T-cell (primary cell): ENCODE data around the gene COL1A2. TPM values are rescaled to one million over a fixed set of nuclear protein-coding genes. Genes with fewer than 3 reads are reported as not detected.
A peak's percentile ranks its signal among the peaks of the same experiment; 100 is the strongest.

Experiments
- ATAC-seq, 4 experiments: fragments of 200-7000 bp in 3 of 4; fragments of 150-1000 bp in 1 of 4; cut with Tn5 transposase; replicated peaks in 1 of 4; 1 replicate in 3 of 4; 2 replicates in 1 of 4; pipeline ENCODE4 v1.10.0; 2021; ENCODE audit warnings: moderate library complexity in 3 of 4, mild to moderate bottlenecking in 2 of 4, moderate number of reproducible peaks in 1 of 4
- CTCF ChIA-PET, 2 donors: fragments of 300-600 bp; sonication (Branson Sonifier 250); formaldehyde crosslinking; loops; one replicate each; lab custom pipeline; 2022; ENCODE audit warnings: antibody characterized with exemption in 2 of 2; lab: Charles Lee
- POLR2A ChIA-PET, 2 donors: fragments of 300-600 bp; sonication (Branson Sonifier 250); formaldehyde crosslinking; loops; one replicate each; lab custom pipeline; 2022; ENCODE audit warnings: antibody characterized with exemption in 2 of 2; lab: Charles Lee
- DNase-seq, 35 experiments: peaks; one replicate each; pipeline versions ENCODE4 v3.0.0 to v3.0.0-alpha.2; 2013 to 2023
- H3K27ac ChIP-seq: one replicate; pipeline ENCODE4 v1.5.1; 2013; ENCODE audit warnings: low read length
- H3K27me3 ChIP-seq, 2 experiments: replicated peaks in 1 of 2; 1 replicate in 1 of 2; 2 replicates in 1 of 2; pipeline versions ENCODE4 v1.6.1 to v1.7.0; 2013; ENCODE audit warnings: low read length in 1 of 2, mixed read lengths in 1 of 2; ENCODE audit not compliant: control insufficient read depth in 2 of 2, insufficient read depth in 2 of 2; ENCODE audit errors: extremely low read depth in 1 of 2
- H3K36me3 ChIP-seq, 2 donors: 1 replicate in 1 of 2; 2 replicates in 1 of 2; pipeline versions ENCODE4 v1.6.1 to v1.7.0; 2013; ENCODE audit warnings: low read length in 1 of 2; ENCODE audit not compliant: control insufficient read depth in 2 of 2, insufficient read depth in 1 of 2; ENCODE audit errors: extremely low read depth in 1 of 2
- H3K4me1 ChIP-seq, 2 experiments: 1 replicate in 1 of 2; 2 replicates in 1 of 2; pipeline versions ENCODE4 v1.6.1 to v1.7.0; 2013; ENCODE audit warnings: low read length in 2 of 2, mixed read lengths in 1 of 2; ENCODE audit not compliant: insufficient read depth in 2 of 2, control insufficient read depth in 1 of 2; ENCODE audit errors: extremely low read depth in 1 of 2
- H3K4me3 ChIP-seq, 2 donors: 1 replicate in 1 of 2; 2 replicates in 1 of 2; pipeline versions ENCODE4 v1.5.1 to v1.7.0; 2013; ENCODE audit warnings: mild to moderate bottlenecking in 2 of 2, low read length in 1 of 2, moderate library complexity in 1 of 2; ENCODE audit not compliant: control insufficient read depth in 1 of 2; ENCODE audit errors: extremely low read depth in 1 of 2
- H3K9me3 ChIP-seq: 2 replicates; pipeline ENCODE4 v1.7.0; 2013
- H3K27ac Mint-ChIP-seq, 2 donors: one replicate each; pipeline ENCODE4 v1.8.0; 2020 to 2021; ENCODE audit warnings: mild to moderate bottlenecking in 2 of 2, mixed read lengths in 2 of 2
- H3K27me3 Mint-ChIP-seq, 2 donors: one replicate each; pipeline ENCODE4 v1.8.0; 2021 to 2022; ENCODE audit warnings: mixed read lengths in 2 of 2
- H3K36me3 Mint-ChIP-seq: one replicate; pipeline ENCODE4 v1.8.0; 2021; ENCODE audit warnings: mixed read lengths
- H3K4me1 Mint-ChIP-seq, 3 donors: one replicate each; pipeline ENCODE4 v1.8.0; 2020 to 2022; ENCODE audit warnings: mixed read lengths in 3 of 3, mild to moderate bottlenecking in 1 of 3
- H3K4me3 Mint-ChIP-seq, 3 donors: one replicate each; pipeline ENCODE4 v1.8.0; 2020 to 2022; ENCODE audit warnings: mild to moderate bottlenecking in 3 of 3, mixed read lengths in 3 of 3, moderate library complexity in 3 of 3
- H3K9me3 Mint-ChIP-seq, 3 donors: one replicate each; pipeline ENCODE4 v1.8.0; 2020 to 2022; ENCODE audit warnings: mixed read lengths in 3 of 3
- WGBS: methylation state at CpG from one replicate; pipeline ENCODE4 v1.1.5; 2013; ENCODE audit warnings: missing lambda C conversion rate; ENCODE audit not compliant: insufficient coverage; 5-methylcytosine and 5-hydroxymethylcytosine counted together
- total RNA-seq, 35 experiments: library from RNA in 6 of 35; stranded (reverse) in 6 of 35; fragments of 120-200 nt in 1 of 35; gene quantifications; one replicate each; pipeline versions ENCODE4 v1.2.1 to v1.2.4 and lab custom pipeline; 2013 to 2026

COL1A2 gene
- total RNA-seq (1 to 10 TPM in 3 of 5 donors, not detected in 2; 2.5 to 4.7 (median 3.1) TPM), total RNA-seq (lab: John Stamatoyannopoulos, UW) (0 to 0.32 (median 0) reads per million in 29 experiments)
- total RNA-seq (2013): 2.6 TPM

DNA sequence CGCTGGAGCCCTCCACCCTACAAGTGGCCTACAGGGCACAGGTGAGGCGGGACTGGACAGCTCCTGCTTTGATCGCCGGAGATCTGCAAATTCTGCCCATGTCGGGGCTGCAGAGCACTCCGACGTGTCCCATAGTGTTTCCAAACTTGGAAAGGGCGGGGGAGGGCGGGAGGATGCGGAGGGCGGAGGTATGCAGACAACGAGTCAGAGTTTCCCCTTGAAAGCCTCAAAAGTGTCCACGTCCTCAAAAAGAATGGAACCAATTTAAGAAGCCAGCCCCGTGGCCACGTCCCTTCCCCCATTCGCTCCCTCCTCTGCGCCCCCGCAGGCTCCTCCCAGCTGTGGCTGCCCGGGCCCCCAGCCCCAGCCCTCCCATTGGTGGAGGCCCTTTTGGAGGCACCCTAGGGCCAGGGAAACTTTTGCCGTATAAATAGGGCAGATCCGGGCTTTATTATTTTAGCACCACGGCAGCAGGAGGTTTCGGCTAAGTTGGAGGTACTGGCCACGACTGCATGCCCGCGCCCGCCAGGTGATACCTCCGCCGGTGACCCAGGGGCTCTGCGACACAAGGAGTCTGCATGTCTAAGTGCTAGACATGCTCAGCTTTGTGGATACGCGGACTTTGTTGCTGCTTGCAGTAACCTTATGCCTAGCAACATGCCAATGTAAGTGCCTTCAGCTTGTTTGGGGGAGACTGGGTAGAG is at the start of gene COL1A2:
TSS of gene COL1A2 (plus strand) at position 459 of the 704 bp plus-strand sequence. CDS start at position 596, 137 bp downstream.
- 4% methylated on average over 24 of the region's 32 CpGs for WGBS
- H3K9me3 ChIP-seq: no peaks in the 10 kb centered on the region
- Mint-ChIP-seq H3K4me3 (peak within 1 kb of the TSS; percentile 10 to 85 (median 68)), H3K27ac (no peak within 1 kb of the TSS), H3K4me1 (peaks cover 15 to 33% (median 17%) of the 10 kb centered on the region in 3 donors), H3K36me3 (no peaks in the 10 kb centered on the region), H3K9me3 (peaks cover 0 to 4% (median 0%) of the 10 kb centered on the region in 3 donors), H3K27me3 (peaks cover 11 to 37% of the 10 kb centered on the region in 2 donors)
- H3K4me1 ChIP-seq: peaks cover 8 to 24% of the 10 kb centered on the region in 2 experiments
- DNase-seq (peak in 6 of 35 experiments; percentile 1 to 7 (median 4)), ATAC-seq (peak in 3 of 4 experiments; percentile 13 to 61 (median 58))
- peaks cover 2 to 22% of the 10 kb centered on the region in 2 experiments for H3K27me3 ChIP-seq
- H3K4me3 ChIP-seq: peak within 1 kb of the TSS in 1 of 2 donors; percentile 68
- no peak within 1 kb of the TSS for H3K27ac ChIP-seq
- POLR2A ChIA-PET: no interaction called here
- CTCF ChIA-PET: interaction anchor here in 1 of 2 donors (0.7 to 1.4 kb wide), 2 partner anchors 1006 to 1148 kb away, joined by 3 to 5 read pairs; no protein-coding TSS in a partner anchor
- H3K36me3 ChIP-seq: no peaks in the 10 kb centered on the region

- Histone ChIP-seq H3K4me1 (no peaks in the 10 kb centered on the region), H3K9me3 (no peaks in the 10 kb centered on the region), H3K27me3 (no peaks in the 10 kb centered on the region), H3K4me3 (no peak overlapping the region), H3K27ac (no peak overlapping the region), H3K36me3 (no peaks in the 10 kb centered on the region)
- Mint-ChIP-seq H3K27ac (no peak overlapping the region), H3K4me1 (no peaks in the 10 kb centered on the region), H3K36me3 (no peaks in the 10 kb centered on the region), H3K27me3 (peaks cover 2 to 5% of the 10 kb centered on the region in 2 donors), H3K9me3 (no peaks in the 10 kb centered on the region), H3K4me3 (no peak overlapping the region)
- CTCF ChIA-PET: no interaction called here
- ATAC-seq: no peak
- POLR2A ChIA-PET: no interaction called here
- DNase-seq: no peak
Observed at GRCh38 chr7:94345907-94346306, 48.8 kb upstream of the COL1A2 start.

GRCh38 chr7:94348142-94348541 is 46.6 kb upstream of the COL1A2 start:
- WGBS: no CpG with 5 or more reads among the region's 3 CpGs
- no peaks in the 10 kb centered on the region for H3K4me1 ChIP-seq
- POLR2A ChIA-PET: no interaction called here
- H3K4me3 ChIP-seq: no peak overlapping the region
- Mint-ChIP-seq H3K36me3 (no peaks in the 10 kb centered on the region), H3K4me3 (no peak overlapping the region), H3K9me3 (no peaks in the 10 kb centered on the region), H3K4me1 (no peaks in the 10 kb centered on the region), H3K27ac (no peak overlapping the region), H3K27me3 (peaks cover 2 to 8% of the 10 kb centered on the region in 2 donors)
- H3K36me3 ChIP-seq: no peaks in the 10 kb centered on the region
- ATAC-seq (no peak), DNase-seq (no peak)
- CTCF ChIA-PET: no interaction called here
- no peak overlapping the region for H3K27ac ChIP-seq
- no peaks in the 10 kb centered on the region for H3K27me3 ChIP-seq
- H3K9me3 ChIP-seq: no peaks in the 10 kb centered on the region

DNA sequence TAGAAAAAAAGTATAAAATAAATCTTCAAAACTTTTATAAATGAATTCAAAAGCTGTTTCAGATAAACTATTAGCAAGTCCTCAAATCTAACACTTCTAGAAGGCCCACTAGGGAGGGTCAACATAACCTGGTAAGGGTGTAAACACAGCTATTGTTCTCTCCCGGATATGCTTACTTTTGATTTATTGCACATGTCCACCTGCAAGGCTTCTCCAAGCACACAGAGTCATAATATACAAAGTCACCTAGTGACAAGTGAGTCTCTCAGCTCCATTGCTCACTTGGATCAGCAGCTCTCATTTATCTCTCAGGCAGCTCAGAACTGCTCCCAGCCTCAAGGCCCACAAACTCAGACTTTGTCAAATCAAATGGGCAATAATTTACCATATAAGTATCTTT is 44.0 kb upstream of the COL1A2 start:
- no peaks in the 10 kb centered on the region for H3K9me3 ChIP-seq
- H3K9me3 Mint-ChIP-seq: no peaks in the 10 kb centered on the region
- H3K27ac Mint-ChIP-seq: no peak overlapping the region
- DNase-seq (no peak), ATAC-seq (no peak)
- ChIA-PET CTCF (no interaction called here), POLR2A (no interaction called here)
- no peaks in the 10 kb centered on the region for H3K36me3 Mint-ChIP-seq
- H3K27me3 ChIP-seq: no peaks in the 10 kb centered on the region
- no peaks in the 10 kb centered on the region for H3K4me1 Mint-ChIP-seq
- H3K27me3 Mint-ChIP-seq: peaks cover 5 to 13% of the 10 kb centered on the region in 2 donors
- H3K36me3 ChIP-seq: no peaks in the 10 kb centered on the region
- H3K4me3 Mint-ChIP-seq: no peak overlapping the region
- WGBS: 86% methylated on average over 1 of the region's 1 CpG
- no peak overlapping the region for H3K27ac ChIP-seq
- H3K4me1 ChIP-seq: no peaks in the 10 kb centered on the region
- no peak overlapping the region for H3K4me3 ChIP-seq

- DNase-seq: no peak
- Mint-ChIP-seq H3K36me3 (no peaks in the 10 kb centered on the region), H3K27me3 (peaks cover 5 to 17% of the 10 kb centered on the region in 2 donors), H3K27ac (no peak overlapping the region), H3K9me3 (no peaks in the 10 kb centered on the region), H3K4me3 (no peak overlapping the region), H3K4me1 (no peaks in the 10 kb centered on the region)
- Histone ChIP-seq H3K27ac (no peak overlapping the region), H3K9me3 (no peaks in the 10 kb centered on the region), H3K27me3 (no peaks in the 10 kb centered on the region), H3K36me3 (no peaks in the 10 kb centered on the region), H3K4me1 (no peaks in the 10 kb centered on the region), H3K4me3 (no peak overlapping the region)
- no CpG with 5 or more reads among the region's 4 CpGs for WGBS
- ChIA-PET CTCF (no interaction called here), POLR2A (no interaction called here)
- no peak for ATAC-seq
Observed at GRCh38 chr7:94351703-94352102, 43.0 kb upstream of the COL1A2 start.

- H3K27me3 ChIP-seq: no peaks in the 10 kb centered on the region
- no peaks in the 10 kb centered on the region for H3K36me3 ChIP-seq
- H3K9me3 ChIP-seq: no peaks in the 10 kb centered on the region
- 81% methylated on average over 4 of the region's 7 CpGs for WGBS
- H3K9me3 Mint-ChIP-seq: peaks cover 0 to 1% (median 0%) of the 10 kb centered on the region in 3 donors
- POLR2A ChIA-PET: no interaction called here
- DNase-seq (no peak), ATAC-seq (no peak)
- no peaks in the 10 kb centered on the region for H3K4me1 ChIP-seq
- H3K36me3 Mint-ChIP-seq: no peaks in the 10 kb centered on the region
- H3K4me1 Mint-ChIP-seq: no peaks in the 10 kb centered on the region
- no peak overlapping the region for H3K4me3 Mint-ChIP-seq
- H3K27ac ChIP-seq: no peak overlapping the region
- no peak overlapping the region for H3K27ac Mint-ChIP-seq
- CTCF ChIA-PET: no interaction called here
- H3K4me3 ChIP-seq: no peak overlapping the region
- H3K27me3 Mint-ChIP-seq: peaks cover 5 to 18% of the 10 kb centered on the region in 2 donors
Observed at GRCh38 chr7:94352887-94353286, 41.8 kb upstream of the COL1A2 start.
